SJSA1 (cell line): ENCODE data around the gene RASSF1. TPM values are rescaled to one million over a fixed set of nuclear protein-coding genes. Genes with fewer than 3 reads are reported as not detected.

Experiments used
- DNase-seq, 2 experiments: peaks; one replicate each; pipeline ENCODE4 v3.0.0-alpha.2; 2015 to 2020; ENCODE audit warnings: low spot score in 2 of 2, low read depth in 1 of 2
- H3K27ac ChIP-seq: fragments of 250-450 bp; sonication (Bioruptor Pico); 2 replicates; pipeline ENCODE4 v1.5.1; 2020; ENCODE audit warnings: mild to moderate bottlenecking, moderate library complexity
- H3K27me3 ChIP-seq: fragments of 250-450 bp; sonication (Bioruptor Pico); replicated peaks from 2 replicates; pipeline ENCODE4 v1.5.1; 2020; ENCODE audit warnings: mild to moderate bottlenecking, moderate library complexity
- H3K36me3 ChIP-seq: fragments of 250-450 bp; sonication (Bioruptor Pico); 2 replicates; pipeline ENCODE4 v1.5.1; 2020; ENCODE audit warnings: mild to moderate bottlenecking
- H3K4me1 ChIP-seq: fragments of 250-450 bp; sonication (Bioruptor Pico); replicated peaks from 2 replicates; pipeline ENCODE4 v1.6.1; 2021; ENCODE audit warnings: mild to moderate bottlenecking
- H3K4me3 ChIP-seq: fragments of 250-450 bp; sonication (Bioruptor Pico); 2 replicates; pipeline ENCODE4 v1.5.1; 2020; ENCODE audit warnings: mild to moderate bottlenecking
- H3K9me3 ChIP-seq: fragments of 250-450 bp; sonication (Bioruptor Pico); replicated peaks from 2 replicates; pipeline ENCODE4 v1.5.1; 2020; ENCODE audit warnings: mild to moderate bottlenecking
- total RNA-seq: library from RNA; depleted of rRNA; stranded (reverse); fragments of >200 nt; shearing (Covaris generic); gene quantifications from 2 replicates; pipeline ENCODE4 v1.2.3, GENCODE V29; 2014

Gene RASSF1
- total RNA-seq, 1 experiment from 2014 or later, result 21.1 TPM

- DNase-seq, result no peak
- H3K9me3 ChIP-seq, result no peaks in the 10 kb centered on the region
- H3K4me3 ChIP-seq, result no peak overlapping the region
- H3K27me3 ChIP-seq, result no peaks in the 10 kb centered on the region
- no peak overlapping the region for H3K27ac ChIP-seq
- H3K36me3 ChIP-seq, result 0 out of 2 replicates have a peak, but pooled peaks cover 6% of the 10 kb centered on the region
- H3K4me1 ChIP-seq, result peaks cover 13% of the 10 kb centered on the region
Measured at GRCh38 chr3:50345008-50345407, 4.4 kb upstream of the RASSF1 start.

GRCh38 chr3:50342813-50343633 is 2.4 kb upstream of the RASSF1 start:
- Histone ChIP-seq H3K9me3 (no peaks in the 10 kb centered on the region), H3K27me3 (no peaks in the 10 kb centered on the region), H3K36me3 (0 out of 2 replicates have a peak, but pooled peaks cover 5% of the 10 kb centered on the region), H3K4me3 (no peak overlapping the region), H3K4me1 (peaks cover 12% of the 10 kb centered on the region), H3K27ac (no peak overlapping the region)
- no peak for DNase-seq

GRCh38 chr3:50341996-50342650 is 1.5 kb upstream of the RASSF1 start:
- Histone ChIP-seq H3K27ac (no peak overlapping the region), H3K4me1 (peaks cover 17% of the 10 kb centered on the region), H3K36me3 (peaks cover under 1% of the 10 kb centered on the region), H3K4me3 (no peak overlapping the region), H3K27me3 (no peaks in the 10 kb centered on the region), H3K9me3 (no peaks in the 10 kb centered on the region)
- no peak for DNase-seq

- Histone ChIP-seq H3K27me3 (no peaks in the 10 kb centered on the region), H3K4me3 (no peak overlapping the region), H3K36me3 (peaks cover 6% of the 10 kb centered on the region), H3K27ac (no peak overlapping the region), H3K9me3 (no peaks in the 10 kb centered on the region), H3K4me1 (peaks cover 17% of the 10 kb centered on the region)
- DNase-seq, result no peak
Measured at GRCh38 chr3:50341537-50341936, 901 bp upstream of the RASSF1 start.

GRCh38 chr3:50340147-50340447 is 539 bp downstream of the RASSF1 start:
- no peak overlapping the region for H3K27ac ChIP-seq
- no peaks in the 10 kb centered on the region for H3K27me3 ChIP-seq
- no peak overlapping the region for H3K4me3 ChIP-seq
- no peaks in the 10 kb centered on the region for H3K9me3 ChIP-seq
- DNase-seq, result no peak
- peaks cover 19% of the 10 kb centered on the region for H3K4me1 ChIP-seq
- H3K36me3 ChIP-seq, result peaks cover 19% of the 10 kb centered on the region

- Histone ChIP-seq H3K4me3 (no peak overlapping the region), H3K4me1 (peaks cover 20% of the 10 kb centered on the region), H3K36me3 (peaks cover 20% of the 10 kb centered on the region), H3K27ac (no peak overlapping the region), H3K27me3 (no peaks in the 10 kb centered on the region), H3K9me3 (no peaks in the 10 kb centered on the region)
- no peak for DNase-seq
Measured at GRCh38 chr3:50339485-50340146, 1.0 kb downstream of the RASSF1 start.

GRCh38 chr3:50338965-50339364 is 1.7 kb downstream of the RASSF1 start:
- H3K4me1 ChIP-seq, result peaks cover 20% of the 10 kb centered on the region
- H3K4me3 ChIP-seq, result no peak overlapping the region
- H3K27ac ChIP-seq, result no peak overlapping the region
- no peaks in the 10 kb centered on the region for H3K27me3 ChIP-seq
- no peaks in the 10 kb centered on the region for H3K9me3 ChIP-seq
- H3K36me3 ChIP-seq, result peaks cover 26% of the 10 kb centered on the region
- no peak for DNase-seq

GRCh38 chr3:50337175-50337861 is 3.3 kb downstream of the RASSF1 start:
- H3K36me3 ChIP-seq, result peaks cover 40% of the 10 kb centered on the region
- H3K27ac ChIP-seq, result peak overlapping the region; percentile 78
- no peaks in the 10 kb centered on the region for H3K27me3 ChIP-seq
- peak overlapping the region; percentile 68 for H3K4me3 ChIP-seq
- H3K9me3 ChIP-seq, result no peaks in the 10 kb centered on the region
- peaks cover 20% of the 10 kb centered on the region for H3K4me1 ChIP-seq
- peak; percentile 93 to 99 for DNase-seq

GRCh38 chr3:50336452-50337174 is 4.0 kb downstream of the RASSF1 start:
- DNase-seq, result no peak
- Histone ChIP-seq H3K4me1 (peaks cover 20% of the 10 kb centered on the region), H3K27ac (peak overlapping the region; percentile 78), H3K27me3 (no peaks in the 10 kb centered on the region), H3K9me3 (no peaks in the 10 kb centered on the region), H3K4me3 (peak overlapping the region; percentile 68), H3K36me3 (peaks cover 47% of the 10 kb centered on the region)

- Histone ChIP-seq H3K4me3 (no peak overlapping the region), H3K27ac (no peak overlapping the region), H3K9me3 (no peaks in the 10 kb centered on the region), H3K36me3 (peaks cover 68% of the 10 kb centered on the region), H3K27me3 (no peaks in the 10 kb centered on the region), H3K4me1 (peaks cover 20% of the 10 kb centered on the region)
- no peak for DNase-seq
Measured at GRCh38 chr3:50334339-50335075, 6.1 kb downstream of the RASSF1 start.

- no peaks in the 10 kb centered on the region for H3K9me3 ChIP-seq
- H3K27ac ChIP-seq, result no peak overlapping the region
- H3K27me3 ChIP-seq, result no peaks in the 10 kb centered on the region
- H3K4me3 ChIP-seq, result no peak overlapping the region
- H3K36me3 ChIP-seq, result peaks cover 75% of the 10 kb centered on the region
- no peak for DNase-seq
- H3K4me1 ChIP-seq, result peaks cover 20% of the 10 kb centered on the region
Measured at GRCh38 chr3:50333744-50334328, 6.8 kb downstream of the RASSF1 start.

GRCh38 chr3:50331364-50331907 is 9.2 kb downstream of the RASSF1 start:
- Histone ChIP-seq H3K4me3 (no peak overlapping the region), H3K27me3 (no peaks in the 10 kb centered on the region), H3K9me3 (no peaks in the 10 kb centered on the region), H3K36me3 (peaks cover 72% of the 10 kb centered on the region), H3K27ac (no peak overlapping the region), H3K4me1 (peaks cover 25% of the 10 kb centered on the region)
- DNase-seq, result no peak
